Liver (tissue), 3 donors: Measurements from ENCODE around the gene PAXX.

Experiments
- ATF3 ChIP-seq: IDR thresholded peaks from 2 replicates; pipeline ENCODE4 v1.6.1; 2016; ENCODE audit warnings: antibody characterized with exemption
- CTCF ChIP-seq: fragments of 150-350 bp; IDR thresholded peaks from 2 replicates; pipeline ENCODE4 v1.5.1; 2017; ENCODE audit warnings: improper control_type of control experiment, low read depth, low read length; ENCODE audit not compliant: missing input control
- EGR1 ChIP-seq, 2 donors: IDR thresholded peaks; 2 replicates each; pipeline ENCODE4 v1.6.1; 2016 to 2018; ENCODE audit warnings: antibody characterized with exemption in 2 of 2, low read depth in 2 of 2
- FOXA1 ChIP-seq: IDR thresholded peaks from 2 replicates; pipeline ENCODE4 v1.6.1; 2016; ENCODE audit warnings: antibody characterized with exemption
- JUND ChIP-seq, 2 donors: IDR thresholded peaks; 2 replicates each; pipeline ENCODE4 v1.6.1; 2016; ENCODE audit warnings: antibody characterized with exemption in 2 of 2
- MAX ChIP-seq: IDR thresholded peaks from 2 replicates; pipeline ENCODE4 v1.6.1; 2016; ENCODE audit warnings: antibody characterized with exemption
- NR2F2 ChIP-seq: IDR thresholded peaks from 2 replicates; pipeline ENCODE4 v1.6.1; 2016; ENCODE audit warnings: antibody characterized with exemption
- RAD21 ChIP-seq, 2 donors: IDR thresholded peaks; 2 replicates each; pipeline ENCODE4 v1.6.1; 2016; ENCODE audit warnings: antibody characterized with exemption in 2 of 2, mild to moderate bottlenecking in 2 of 2
- REST ChIP-seq: IDR thresholded peaks from 2 replicates; pipeline ENCODE4 v1.6.1; 2016; ENCODE audit warnings: antibody characterized with exemption, mild to moderate bottlenecking
- RXRA ChIP-seq, 2 donors: IDR thresholded peaks; 2 replicates each; pipeline ENCODE4 v1.6.1; 2017 to 2018; ENCODE audit warnings: antibody characterized with exemption in 2 of 2, mild to moderate bottlenecking in 1 of 2
- TAF1 ChIP-seq: conservative IDR thresholded peaks from 2 replicates; pipeline ENCODE4 v1.6.1; 2016; ENCODE audit warnings: antibody characterized with exemption, mild to moderate bottlenecking
- YY1 ChIP-seq: IDR thresholded peaks from 2 replicates; pipeline ENCODE4 v1.6.1; 2016; ENCODE audit warnings: antibody characterized with exemption, mild to moderate bottlenecking
- donor health status: healthy.
- donor health status: healthy.

GRCh38 chr9:136979769-136980587 lies 12.2 kb upstream of the PAXX start:
- TF ChIP-seq MAX (no peak), CTCF (no peak), RAD21 (IDR thresholded peaks at IDR 0.05) (no peak), NR2F2 (no peak), TAF1 (no peak), JUND (IDR thresholded peaks at IDR 0.05) (no peak), RXRA (IDR thresholded peaks at IDR 0.05) (no peak), EGR1 (IDR thresholded peaks at IDR 0.05; ENCODE audit: low read depth in 2 of 2) (no peak), REST (no peak), ATF3 (no peak), YY1 (no peak), FOXA1 (no peak)
